SW480 (cell line): ENCODE data around the gene RPRML.
"Not testable (repeated sequence)": the region's sequence is repeated elsewhere in the genome, so short reads cannot be mapped to it uniquely, and the experiment has no call there.

Experiments used
- DNase-seq: peaks from one replicate; pipeline ENCODE4 v3.0.0-alpha.2; 2016; ENCODE audit warnings: low spot score

The RPRML gene

DNA sequence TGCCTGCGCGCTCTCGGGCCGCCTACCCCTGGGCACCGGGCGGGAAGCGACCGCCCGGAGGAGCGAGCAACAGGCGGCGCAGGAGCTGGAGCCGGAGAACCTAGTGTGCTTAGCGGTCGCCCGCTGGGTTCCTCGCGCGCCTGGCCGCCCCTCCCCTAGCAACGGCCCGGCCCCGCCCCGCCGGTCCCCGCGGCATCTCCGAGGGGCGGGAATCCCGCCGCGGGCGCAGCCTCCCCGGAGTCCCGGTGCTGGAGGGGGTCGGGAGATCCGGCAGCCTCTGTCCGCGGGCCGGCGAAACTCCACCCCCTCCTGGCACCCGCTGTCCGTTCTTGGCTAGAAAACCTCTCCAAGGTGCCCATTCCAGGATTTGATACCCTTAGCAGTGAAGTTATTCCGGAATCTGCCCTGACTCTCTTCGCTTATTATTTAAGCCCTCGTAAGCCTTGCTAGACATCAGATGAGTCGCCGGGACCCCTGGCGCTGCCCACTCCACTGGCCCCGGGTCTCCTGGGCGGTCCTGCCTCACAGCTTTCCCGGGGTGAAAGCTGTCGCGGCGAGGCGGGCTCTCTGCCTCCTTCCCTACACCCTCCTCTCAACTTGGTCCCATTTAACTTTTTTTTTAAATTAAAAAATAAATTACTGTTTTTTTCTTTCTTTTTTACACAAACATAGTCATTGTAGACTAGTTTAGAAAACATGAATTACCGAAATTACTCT lies at the start of gene RPRML:
Gene RPRML (minus strand): TSS at position 107 of the 717 bp plus-strand sequence. CDS start 246 bp downstream, outside the sequence.
- peak; percentile 52 for DNase-seq

DNA sequence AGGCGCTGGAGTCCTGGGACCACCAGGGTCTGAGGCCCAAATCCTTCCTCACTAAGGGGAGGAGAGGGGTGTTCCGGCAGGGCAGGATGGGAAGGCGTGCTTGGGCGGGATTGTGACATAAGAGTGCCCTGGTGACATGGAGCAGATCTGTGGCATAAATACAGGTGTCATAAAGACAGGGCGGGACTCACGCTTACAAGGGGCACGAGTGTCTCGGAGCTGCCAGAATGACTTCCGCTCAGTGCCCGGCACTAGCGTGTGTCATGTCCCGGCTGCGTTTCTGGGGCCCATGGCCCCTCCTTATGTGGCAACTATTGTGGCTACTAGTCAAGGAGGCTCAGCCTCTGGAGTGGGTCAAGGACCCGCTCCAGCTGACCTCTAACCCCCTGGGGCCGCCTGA lies 37.9 kb upstream of the RPRML start:
- DNase-seq = not testable (repeated sequence)

DNA sequence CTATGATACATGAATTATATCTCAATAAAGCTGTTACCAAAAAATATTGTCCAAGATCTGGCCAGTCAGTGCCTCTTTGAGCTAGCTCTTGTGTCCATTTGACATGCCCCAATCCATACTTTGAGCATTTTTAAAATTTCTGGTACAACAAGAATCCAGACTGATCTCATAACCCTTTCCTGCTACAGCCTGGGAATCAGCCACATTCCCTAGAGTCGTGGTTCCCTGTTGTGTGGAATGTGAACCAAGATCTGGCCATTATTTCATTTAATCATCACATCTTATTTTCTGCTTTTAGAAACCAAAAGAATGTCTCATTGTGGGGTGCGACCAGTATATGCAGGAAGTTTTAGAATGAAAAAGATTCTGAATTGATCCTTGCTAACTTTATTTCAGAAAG lies 34.3 kb upstream of the RPRML start:
- DNase-seq = no peak

DNA sequence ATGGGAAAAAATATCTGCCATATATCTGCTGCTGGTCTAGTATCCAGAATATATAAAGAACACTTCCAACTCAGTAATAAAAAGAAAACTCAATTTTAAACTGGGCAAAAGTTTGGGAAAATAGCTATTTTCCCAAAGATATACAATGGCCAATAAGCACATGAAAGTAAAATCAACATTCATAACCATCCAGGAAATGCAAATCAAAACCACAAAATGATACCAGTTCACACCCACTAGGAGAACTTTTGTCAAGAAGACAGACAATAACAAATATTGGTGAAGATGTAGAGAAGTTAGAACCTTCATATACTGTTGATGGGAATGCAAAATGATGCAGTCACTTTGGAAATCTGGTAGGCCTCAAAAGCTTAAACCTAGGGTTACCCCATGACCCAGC lies 33.4 kb upstream of the RPRML start:
- DNase-seq = no peak

DNA sequence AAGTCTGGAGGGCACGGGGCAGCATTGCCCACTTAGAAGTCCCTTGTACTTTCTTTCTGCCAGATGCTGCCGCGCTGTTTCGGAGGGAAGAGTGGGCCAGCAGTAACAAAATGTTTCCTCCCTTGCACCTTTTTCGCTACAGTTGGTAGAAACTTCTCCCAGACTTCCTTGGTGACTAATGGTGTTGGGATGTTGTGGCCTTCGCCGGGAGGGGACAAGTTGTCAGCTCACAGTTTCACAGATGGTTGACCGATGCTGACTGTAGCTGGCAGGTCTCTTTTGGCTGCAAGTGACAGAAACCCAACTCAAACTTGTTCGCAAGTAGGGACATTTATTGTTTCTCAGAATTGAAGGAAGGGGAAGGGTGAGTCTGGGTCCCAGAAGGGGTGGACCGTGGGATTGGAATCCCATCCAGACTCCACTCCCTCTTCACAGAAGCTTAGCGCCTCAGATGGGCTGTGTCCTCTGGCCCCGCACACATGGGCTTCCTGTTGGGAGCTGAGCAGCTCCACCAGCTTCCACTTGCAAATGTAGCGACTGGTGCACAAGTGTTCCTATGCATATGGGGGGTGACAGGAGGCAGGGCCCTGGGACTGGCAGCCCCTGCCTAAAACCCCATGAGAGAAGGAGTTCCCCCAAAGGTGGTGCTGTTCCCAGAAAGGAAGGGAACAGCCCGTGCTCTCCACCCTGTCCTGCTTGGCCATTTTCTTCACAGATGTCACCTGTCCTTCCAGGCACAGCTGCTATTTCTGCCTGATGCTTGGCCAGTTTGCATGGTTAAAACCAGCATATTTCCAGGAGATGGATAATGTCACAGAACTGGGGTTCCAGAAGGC lies 30.9 kb upstream of the RPRML start:
- DNase-seq = no peak

DNA sequence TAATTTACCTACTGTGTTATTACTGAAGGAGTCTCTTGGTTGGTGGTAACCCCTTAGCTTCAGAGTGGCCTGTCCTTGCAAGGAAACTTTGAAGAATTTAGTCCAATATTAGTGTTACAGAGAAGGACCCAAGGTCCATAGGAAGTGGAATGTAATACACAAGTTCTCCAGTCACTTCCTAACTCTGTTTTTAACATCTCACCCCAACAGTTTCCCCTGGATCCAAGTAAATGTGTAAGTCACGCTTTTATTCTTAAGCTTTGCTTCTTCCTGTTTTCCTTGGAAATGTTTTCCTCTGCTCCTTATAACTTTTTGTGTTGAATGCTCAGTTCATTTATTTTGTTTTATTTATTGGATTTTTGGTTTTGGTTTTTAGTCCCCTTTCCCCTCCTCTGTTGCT lies 25.9 kb upstream of the RPRML start:
- no peak for DNase-seq

DNA sequence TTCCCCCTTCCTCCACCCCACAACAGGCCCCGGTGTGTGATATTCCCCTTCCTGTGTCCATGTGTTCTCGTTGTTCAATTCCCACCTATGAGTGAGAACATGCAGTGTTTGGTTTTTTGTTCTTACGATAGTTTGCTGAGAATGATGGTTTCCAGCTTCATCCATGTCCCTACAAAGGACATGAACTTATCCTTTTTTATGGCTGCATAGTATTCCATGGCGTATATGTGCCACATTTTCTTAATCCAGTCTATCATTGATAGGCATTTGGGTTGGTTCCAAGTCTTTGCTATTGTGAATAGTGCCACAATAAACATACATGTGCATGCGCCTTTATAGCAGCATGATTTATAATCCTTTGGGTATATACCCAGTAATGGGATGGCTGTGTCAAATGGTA lies 24.8 kb upstream of the RPRML start:
- DNase-seq = not testable (repeated sequence)

DNA sequence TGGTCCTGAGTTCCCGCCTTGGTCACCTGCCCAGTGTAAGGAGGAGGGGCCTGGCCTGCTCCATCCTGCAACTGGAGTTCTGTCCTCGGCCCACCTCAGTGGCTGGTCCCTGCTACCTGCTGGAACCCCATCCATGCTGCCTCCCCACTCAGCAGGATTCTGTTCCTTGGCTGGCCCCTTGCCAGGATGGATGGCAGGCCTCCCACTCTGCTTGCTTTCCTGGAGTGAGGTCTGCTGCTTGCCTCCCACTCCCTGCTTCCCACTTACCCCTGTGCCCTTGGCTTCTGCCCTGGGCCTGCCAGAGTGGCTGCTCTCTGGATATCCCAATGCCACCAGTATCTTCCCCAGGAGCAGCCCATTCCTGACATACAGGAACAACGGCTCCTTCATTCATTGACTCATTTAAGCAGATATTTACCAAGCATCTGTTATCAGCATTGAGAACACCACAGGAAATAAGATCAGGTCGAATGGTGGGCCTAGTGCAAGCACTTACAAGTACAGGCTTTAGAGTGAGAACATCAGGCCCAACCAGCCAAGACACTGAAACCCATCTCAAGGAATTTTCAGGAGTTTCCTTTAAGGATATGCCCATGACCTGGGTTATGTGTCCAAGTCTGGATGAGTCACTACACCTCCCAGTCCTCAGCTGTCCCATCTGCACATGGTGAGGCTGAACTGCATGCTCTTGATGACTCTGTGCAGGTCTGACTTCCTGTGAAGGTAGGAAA lies 17.0 kb upstream of the RPRML start:
- DNase-seq = no peak

DNA sequence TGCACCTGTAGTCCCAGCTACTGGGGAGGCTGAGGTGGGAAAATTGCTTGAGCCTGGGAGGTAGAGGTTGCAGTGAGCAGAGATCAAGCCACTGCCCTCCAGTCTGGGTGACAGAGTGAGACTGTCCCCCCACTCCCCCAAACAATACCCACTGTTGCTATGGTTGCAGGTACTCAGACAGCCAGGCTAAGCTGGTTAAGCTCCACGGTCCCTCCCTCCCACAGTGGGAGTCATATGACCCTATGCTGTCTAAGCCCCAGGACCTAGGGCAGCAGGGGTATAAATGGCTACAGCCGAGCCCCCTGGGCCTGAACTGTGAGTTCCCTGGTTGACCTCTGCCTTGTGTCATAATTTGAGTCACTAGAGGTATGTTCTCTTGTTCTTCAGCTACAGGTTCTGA lies 15.9 kb upstream of the RPRML start:
- DNase-seq = no peak

DNA sequence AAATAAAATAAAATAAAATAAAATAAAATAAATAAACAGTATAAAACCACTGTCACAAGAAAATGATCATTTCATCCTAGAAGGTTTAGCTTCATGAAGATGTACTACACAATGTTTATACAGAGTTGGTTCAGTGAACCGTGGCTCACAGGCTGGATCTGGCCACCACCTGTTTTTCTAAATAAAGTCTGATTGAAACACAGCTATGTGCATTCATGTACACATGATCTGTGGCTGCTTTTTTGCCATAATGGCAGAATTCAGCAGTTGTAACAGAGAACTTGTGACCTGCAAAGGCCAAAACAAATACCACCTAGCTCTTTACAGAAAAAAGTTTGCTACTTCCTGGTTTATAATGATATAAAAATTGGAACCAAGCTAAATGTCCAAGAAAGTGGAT lies 12.6 kb upstream of the RPRML start:
- DNase-seq = no peak

DNA sequence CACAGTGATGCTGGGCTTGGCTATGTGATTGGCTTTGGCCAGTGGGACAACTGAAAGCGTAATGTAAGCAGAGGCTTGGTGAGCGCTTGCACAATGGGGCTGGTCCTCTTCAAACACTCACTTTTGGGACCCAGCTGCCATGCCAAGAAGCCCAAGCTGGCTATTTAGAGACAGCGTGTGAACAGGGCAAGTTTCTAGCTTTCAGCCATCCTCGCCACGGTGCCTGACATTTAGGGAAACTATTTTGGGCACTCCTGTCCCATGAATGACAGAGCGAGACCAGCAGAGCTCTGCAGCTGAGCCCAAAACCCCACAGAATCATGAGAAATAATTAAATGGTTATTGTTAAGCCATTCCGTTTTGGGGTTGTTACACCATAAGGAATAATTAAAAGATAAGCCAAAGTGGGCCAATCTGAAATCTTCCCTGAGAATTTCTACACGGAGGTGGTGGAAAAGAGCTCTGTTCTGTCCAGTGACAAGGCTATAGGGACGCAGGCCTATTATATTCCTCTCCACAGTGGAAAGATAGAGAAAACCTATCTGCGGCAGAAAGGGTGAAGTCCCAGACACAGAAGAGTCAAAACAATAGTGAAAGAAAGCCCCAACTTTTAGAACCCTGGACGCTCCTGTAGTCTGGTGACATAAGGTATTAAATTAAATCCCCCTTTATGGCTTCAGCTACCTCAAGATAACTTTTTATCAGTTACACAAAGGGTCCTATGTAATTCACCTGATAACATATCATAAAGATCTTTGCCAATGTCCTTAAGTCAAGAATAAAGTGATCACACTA lies 10.8 kb upstream of the RPRML start:
- DNase-seq = no peak

DNA sequence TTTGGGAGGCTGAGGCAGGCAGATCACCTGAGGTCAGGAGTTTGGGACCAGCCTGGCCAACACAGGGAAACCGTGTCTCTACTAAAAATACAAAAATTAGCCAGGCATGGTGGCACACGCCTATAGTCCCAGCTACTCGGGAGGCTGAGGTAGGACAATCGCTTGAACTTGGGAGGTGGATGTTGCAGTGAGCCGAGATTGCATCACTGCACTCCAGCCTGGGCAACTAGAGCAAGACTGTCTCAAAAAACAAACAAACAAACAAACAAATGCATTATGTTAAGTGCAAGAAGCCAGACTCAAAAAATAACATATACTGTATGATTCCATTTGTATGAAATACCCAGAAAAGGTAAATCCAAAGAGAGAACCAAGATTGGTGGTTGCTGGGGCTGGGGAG lies 8.9 kb upstream of the RPRML start:
- not testable (repeated sequence) for DNase-seq

DNA sequence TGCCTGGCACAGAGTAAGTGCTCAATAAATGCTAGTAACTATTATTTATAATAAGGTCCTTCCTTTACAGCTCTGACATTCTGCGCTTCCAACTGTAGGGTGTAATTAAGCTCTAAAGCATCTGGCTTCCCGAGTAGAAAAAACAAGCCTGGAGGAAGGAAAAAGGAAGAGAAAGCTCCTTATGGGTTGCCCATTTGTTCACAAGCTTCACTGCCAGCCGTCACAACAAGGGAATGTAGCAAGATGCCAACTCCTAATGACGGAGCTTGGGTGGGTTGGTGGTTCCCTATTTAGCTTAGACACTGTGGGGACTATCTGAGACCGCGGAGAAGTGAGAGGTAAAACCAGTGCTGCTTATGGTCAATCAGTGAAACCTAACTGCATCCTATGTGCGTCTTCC lies 7.3 kb upstream of the RPRML start:
- DNase-seq = no peak

DNA sequence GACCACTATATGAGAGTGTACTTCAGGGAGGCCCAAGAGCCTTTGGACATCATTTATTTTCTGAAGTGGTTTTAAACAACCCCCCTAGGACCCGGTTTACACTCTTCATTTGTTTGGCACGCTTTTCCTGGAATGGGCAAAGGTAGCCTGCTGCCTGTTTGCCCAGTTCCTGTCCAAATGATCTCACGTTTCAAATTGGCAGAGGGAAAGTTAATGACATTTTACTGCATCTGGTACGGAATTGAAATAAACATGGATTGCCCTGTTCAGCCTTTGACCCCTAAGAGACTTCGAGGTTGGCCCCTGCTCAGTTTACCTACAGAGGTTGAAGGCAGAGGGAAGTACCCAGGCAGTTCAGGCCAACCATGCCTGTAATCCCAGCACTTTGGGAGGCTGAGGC lies 5.8 kb upstream of the RPRML start:
- no peak for DNase-seq

DNA sequence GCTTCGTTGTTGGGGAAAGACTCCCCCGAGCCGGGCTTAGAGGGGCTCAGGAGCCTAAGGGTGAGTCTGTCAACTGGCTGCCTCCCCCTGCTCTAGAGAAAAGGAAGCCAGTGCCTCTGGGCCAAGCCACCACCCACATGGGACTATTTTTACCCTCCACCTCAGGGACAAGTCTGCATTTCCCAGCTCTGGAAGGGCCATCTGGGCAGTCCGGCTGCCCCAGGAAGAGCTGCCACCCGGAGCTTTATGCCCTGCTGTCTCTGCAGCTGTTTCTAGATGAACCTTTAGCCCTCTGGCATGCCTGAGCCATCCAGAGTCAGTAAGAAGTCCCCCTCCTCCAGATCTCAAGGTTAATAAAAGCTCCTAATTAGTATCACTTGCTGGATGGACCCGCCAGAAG lies 5.3 kb upstream of the RPRML start:
- DNase-seq = no peak

DNA sequence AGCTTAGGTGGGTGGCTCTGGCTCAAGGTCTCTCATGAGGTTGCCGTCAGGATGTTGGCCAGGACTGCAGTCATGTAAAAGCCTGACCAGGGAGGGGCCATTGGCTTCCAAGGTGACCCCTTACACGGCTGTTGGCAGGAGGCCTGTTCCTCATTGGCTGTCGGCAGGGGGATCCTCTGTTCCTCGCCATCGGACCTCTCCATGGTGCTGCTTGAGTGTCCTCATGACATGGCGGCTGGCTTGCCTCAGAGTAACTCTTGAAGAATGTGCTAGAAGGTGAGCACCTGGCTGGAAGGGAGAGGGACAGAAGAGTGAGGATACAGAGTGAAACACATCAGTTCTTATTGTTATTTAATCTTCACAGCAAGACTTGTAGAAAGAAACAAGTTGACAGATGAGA lies 4.7 kb upstream of the RPRML start:
- no peak for DNase-seq

DNA sequence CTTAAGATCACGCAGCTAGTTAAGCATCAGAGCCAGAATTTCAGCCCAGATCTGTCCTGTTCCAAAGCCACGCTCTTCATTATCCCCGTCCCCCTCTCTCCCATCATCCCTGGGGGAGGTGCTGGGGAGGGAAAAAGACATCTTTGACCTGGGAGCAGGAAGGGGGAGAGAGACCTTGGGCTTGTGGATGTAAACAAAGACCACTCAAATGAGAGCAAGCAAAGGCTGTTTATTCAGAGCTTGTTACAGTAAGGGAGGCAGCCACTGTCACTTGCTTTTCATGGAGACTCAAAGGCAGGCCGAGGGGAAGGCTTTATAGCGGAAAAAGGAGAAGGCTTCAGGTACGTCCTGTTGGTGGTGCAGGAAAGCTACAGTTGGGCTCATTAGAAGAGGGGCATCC lies 3.5 kb upstream of the RPRML start:
- DNase-seq = no peak

DNA sequence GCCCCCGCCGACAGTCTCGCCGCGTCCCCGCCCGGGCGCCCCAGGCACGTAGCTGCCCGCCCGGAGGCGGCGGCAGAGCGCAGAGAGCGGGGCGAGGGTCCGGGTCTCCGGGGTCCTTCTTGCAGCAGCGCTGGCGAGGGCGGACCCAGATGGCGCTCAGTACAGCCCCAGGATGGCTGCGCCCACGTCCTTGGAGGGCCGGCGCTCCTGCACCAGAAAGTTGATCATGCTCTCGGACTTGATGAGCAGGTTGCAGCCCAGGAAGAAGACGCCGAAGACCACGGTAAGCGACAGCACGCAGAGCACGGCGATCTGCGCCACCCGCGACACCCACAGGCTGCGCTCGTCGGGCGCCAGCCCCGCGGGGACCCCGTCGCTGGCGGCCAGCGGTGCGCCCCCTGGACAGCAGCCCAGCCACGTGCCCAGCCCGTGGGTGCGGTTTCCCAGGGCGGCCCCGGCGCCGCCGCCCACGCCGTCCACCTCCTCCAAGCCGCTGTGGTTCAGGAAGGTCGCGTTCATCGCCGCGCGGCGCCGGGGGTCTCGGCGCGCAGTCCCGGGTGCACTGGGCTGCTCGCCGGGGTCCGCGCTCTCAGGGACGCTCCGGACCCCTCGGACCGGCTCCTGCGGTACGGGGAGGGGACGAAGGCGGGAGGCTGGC lies 435 bp downstream of the RPRML start:
- DNase-seq = peak; percentile 33

DNA sequence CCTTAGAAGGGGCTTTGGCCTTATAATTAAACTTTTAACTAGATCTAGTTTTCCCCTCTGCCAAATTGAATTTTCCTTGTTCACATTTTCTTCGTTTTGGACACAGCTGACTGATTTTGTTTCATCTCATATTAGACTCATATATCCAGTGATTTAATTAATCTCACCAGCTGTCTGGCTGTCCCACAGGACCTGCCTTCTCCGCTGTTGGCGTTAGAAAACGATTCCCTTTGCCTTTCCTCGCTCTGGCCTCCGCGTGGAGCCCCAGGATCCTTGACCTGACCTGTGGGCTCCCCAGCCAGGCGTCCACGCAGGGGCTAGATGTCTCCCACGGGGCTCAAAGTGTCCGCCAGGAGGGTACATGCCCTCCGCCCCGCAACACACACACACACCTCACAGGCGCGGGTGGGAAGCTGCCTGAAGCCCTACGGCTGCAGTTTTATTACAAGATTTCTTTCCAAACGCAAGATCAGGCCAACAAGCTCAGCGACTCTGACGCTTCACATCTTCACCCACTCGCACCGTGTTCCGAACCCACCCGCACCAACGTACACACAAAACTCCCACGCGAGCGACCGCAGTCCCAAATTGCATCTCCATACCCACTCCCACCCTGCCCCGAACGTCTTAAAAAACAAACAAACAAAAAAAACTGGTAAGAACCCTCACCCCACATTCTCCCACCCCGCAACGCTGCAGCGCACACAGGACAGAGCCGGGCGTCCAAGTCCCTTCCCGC lies 1.1 kb downstream of the RPRML start:
- DNase-seq = no peak

DNA sequence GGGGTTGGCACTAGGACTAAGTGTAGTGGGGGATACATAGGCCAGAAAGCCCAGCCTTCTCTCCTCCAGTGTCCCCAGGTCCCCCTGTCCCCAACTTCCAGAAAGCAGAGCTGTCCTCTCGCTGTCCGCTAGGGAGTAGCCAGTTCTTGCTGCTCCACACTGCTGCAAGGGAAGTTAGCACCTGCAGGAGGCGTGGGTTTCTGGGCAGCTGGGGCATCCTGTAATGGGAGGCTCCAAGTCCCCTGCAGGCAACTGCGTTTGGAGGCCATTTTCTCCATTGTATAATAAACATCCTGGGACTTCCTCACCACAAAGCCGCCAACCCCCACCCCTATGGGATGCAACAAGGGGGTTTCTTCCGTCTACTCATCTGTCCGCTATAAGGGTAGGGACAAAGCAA lies 1.7 kb downstream of the RPRML start:
- peak; percentile 53 for DNase-seq
